GM13977 (cell line): ENCODE measurements around the gene FANCC.

Source experiments
- DNase-seq: peaks from one replicate; pipeline ENCODE4 v3.0.0; 2012; ENCODE audit warnings: low spot score
- in situ Hi-C: fragments of 300-500 bp; cut with MboI; formaldehyde crosslinking; loops from one replicate; pipeline ENCODE4 v1.12.0; 2022; ENCODE audit warnings: low sequenced_read_pairs, low pct_unique_long_range_greater_than_20kb, mixed read lengths, inconsistent platforms; ENCODE audit not compliant: unreplicated experiment
- TF ChIP-seq, protein P1 (sequence below): IDR thresholded peaks from 2 replicates; pipeline ENCODE4 v1.5.1; 2012; ENCODE audit warnings: mild to moderate bottlenecking, control low read depth; ENCODE audit not compliant: insufficient read depth; ENCODE audit errors: extremely low read depth, missing control alignments

Gene FANCC

DNA sequence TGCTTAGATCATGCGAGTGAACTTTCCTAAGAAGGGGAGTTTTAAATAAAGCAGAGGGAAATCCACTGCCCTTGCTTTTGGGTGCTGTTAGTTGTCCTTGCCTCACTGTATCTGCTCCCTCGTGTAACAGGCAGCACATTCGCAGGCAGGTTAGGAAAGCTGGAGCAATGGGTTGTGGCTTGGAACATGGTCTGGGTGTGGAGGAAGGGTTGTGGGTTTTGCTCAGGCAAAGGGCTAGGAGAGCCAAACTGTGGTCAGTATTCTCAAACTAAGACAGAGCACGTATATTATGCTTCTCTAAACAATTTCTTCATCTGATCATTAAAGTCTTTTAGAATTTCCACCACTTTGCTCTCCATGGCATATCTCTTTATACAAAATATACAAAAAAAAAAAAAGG lies 135.7 kb downstream of the FANCC start:
- in situ Hi-C loops = no loop called here
- TF ChIP-seq, protein P1, sequence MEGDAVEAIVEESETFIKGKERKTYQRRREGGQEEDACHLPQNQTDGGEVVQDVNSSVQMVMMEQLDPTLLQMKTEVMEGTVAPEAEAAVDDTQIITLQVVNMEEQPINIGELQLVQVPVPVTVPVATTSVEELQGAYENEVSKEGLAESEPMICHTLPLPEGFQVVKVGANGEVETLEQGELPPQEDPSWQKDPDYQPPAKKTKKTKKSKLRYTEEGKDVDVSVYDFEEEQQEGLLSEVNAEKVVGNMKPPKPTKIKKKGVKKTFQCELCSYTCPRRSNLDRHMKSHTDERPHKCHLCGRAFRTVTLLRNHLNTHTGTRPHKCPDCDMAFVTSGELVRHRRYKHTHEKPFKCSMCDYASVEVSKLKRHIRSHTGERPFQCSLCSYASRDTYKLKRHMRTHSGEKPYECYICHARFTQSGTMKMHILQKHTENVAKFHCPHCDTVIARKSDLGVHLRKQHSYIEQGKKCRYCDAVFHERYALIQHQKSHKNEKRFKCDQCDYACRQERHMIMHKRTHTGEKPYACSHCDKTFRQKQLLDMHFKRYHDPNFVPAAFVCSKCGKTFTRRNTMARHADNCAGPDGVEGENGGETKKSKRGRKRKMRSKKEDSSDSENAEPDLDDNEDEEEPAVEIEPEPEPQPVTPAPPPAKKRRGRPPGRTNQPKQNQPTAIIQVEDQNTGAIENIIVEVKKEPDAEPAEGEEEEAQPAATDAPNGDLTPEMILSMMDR = no peak
- no peak for DNase-seq

DNA sequence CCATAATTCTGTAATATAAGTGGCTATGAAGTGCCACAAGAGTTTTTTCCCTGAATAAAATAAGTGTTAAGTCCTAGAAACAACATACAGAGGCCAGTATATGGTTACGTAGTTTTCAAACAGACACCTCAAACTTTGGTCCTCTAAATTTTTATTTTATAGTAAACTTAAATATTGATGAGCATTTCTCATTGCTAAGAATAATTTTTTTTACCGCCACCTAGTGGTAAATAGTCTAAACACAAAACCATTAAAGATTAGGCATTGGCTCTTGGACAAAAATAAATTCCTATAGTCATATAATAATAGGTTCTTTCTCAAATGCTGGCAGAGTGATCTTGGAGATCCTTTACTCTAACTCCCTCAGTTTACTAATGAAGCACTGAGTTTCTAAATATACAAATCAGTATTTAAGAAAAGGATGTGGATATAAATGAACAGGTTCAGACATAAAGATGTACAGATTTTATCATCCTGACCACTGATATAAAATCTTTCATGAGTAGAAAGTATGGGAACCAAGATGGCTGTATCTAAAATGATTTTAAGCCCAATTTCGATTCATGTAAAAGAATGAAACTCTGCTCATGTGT lies 136.2 kb downstream of the FANCC start:
- DNase-seq = peak; percentile 47
- in situ Hi-C loops = no loop called here
- TF ChIP-seq, protein P1 = peak; percentile 36

DNA sequence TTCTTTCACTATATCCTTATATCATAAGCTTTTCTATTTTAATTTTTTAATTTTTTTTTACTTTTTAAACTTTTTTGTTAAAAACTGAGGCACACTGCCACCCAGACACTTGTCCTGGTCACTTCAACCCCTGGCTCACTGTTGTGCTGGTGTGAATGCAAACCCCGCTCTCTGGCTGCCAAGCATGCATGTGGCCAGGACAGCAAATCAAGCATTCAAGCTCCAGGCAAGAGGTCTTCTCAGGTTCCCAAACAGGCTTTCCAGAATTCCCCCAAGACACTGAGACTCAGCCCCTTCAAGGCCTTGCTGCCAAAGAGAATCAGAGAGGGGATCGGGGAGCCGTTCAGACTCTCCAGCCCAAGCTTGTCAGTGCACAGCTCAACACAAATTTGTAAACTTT lies 139.9 kb downstream of the FANCC start:
- in situ Hi-C loops = no loop called here
- no peak for DNase-seq
- TF ChIP-seq, protein P1 = no peak

DNA sequence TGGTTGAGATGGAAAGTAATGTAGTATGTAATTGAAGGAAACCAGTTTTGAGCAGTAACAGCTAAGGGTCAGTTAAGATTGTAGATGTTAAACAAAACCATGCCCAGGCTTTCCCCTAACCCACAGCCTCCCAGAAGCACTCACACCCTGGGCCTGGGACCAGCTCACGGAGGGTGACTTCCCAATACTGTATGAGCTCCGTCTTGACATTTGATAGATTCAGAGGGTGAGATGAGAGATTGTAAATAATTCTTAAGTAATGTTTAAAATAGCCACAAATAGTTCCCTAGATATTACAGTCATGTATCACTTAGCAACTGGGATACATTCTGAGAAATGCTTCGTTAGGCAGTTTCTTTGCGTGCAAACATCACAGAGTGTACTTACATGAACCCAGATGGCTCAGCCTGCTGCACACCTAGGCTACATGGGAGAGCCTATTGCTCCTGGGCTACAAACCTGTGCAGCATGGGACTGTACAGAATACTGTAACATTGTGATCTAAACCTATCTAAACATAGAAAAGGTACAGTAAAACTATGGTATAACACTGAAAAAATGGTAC lies 140.7 kb downstream of the FANCC start:
- in situ Hi-C loops = no loop called here
- DNase-seq = no peak
- TF ChIP-seq, protein P1 = no peak

DNA sequence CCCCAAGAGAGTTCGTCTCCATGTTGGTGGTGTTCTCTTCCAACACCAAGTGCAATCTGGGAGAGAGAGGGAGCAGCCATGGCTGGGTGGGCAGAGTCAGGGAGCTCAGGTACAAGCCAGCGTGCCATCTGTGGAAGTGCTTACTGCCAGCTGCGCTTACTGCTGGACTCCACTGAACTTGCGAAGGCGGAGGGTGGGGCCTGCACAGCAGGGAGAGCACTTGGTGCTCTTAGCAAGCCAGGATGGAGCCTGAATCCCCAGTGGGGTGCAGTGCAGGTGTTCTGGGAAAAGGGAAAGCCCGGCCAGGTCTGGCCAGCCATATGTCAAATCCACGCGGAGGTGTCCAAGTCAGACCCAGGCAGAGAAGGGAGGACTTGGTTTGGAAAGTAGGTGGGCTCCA lies 142.0 kb downstream of the FANCC start:
- DNase-seq = no peak
- TF ChIP-seq, protein P1 = no peak
- in situ Hi-C loops = no loop called here

DNA sequence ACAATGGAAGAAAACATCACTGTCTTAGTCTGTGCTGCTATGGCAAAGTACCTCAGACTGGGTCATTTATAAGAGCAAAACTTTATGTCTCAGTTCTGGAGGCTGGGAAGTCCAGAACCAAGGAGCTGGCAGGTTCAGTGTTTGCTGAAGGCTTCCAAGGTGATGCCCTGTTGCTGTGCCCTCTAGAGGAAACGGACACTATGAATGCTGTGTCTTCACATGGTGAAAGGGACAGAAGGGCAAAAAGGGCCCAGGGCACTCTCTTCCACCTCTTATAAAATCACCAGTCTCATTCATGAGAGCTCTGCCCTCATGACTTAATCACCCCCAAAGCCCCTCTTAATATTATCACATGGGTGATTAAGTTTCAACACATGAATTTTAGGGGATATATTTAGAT lies 143.5 kb downstream of the FANCC start:
- in situ Hi-C loops = no loop called here
- TF ChIP-seq, protein P1 = no peak
- no peak for DNase-seq

DNA sequence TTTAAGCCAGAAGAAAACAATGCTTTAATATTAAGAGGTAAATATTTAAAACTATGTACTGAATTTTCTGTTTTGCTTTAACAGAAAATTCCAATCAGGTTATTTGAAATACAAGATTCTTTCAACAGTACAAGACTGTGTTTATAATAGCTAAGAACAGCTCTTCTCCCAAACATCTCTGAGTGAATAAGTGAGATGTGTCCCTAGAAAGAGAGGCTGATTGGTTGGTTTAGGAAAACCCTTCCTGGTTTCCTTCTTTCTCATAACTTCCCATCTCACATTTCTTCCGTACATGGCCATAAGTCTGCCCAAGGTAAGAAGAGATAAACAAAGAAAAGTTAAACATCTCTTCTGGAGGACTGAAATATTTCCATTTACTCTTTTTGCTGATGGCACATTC lies 145.9 kb downstream of the FANCC start:
- in situ Hi-C loops = no loop called here
- TF ChIP-seq, protein P1 = no peak
- no peak for DNase-seq
